NCI-H748 treated with DMSO at 0.1 percent for 48 hours (cell line): ENCODE results near the gene ADGRF5.

Experiments used
- DNase-seq: peaks from one replicate; lab custom pipeline; 2025; lab: John Stamatoyannopoulos, UW

The ADGRF5 gene

GRCh38 chr6:46921731-46922130 lies at the start of gene ADGRF5:
ADGRF5 (minus strand) TSS chr6:46921938; CDS start chr6:46906762, 15,176 bp downstream.
- DNase-seq, result no peak

- no peak for DNase-seq
These were observed 47.5 kb upstream of the ADGRF5 start for GRCh38 chr6:46969206-46969605.

DNA sequence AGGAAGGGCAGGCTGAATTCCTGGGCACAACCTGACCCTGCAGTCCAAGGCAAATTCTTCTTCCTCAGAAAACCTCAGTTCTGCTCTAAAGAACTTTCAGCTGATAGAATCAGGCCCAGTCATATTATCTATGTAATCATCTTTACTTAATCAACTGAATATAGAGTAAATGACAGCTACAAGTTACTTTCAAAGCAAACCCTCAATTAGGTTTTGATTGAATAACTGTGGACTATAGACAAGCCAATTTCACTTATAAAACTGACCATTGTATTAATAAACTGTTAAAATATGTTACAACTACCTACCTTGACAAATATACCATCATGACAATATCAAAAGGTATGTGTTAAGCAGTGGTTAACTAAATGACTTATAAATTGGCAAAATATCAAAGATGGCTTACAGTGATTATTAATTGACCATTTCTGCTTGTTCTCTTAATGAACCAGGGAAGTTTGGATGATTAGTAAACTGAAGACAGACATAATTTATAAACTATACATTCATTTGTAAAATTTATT lies 46.1 kb upstream of the ADGRF5 start:
- no peak for DNase-seq

GRCh38 chr6:46964716-46965519 lies 43.2 kb upstream of the ADGRF5 start:
- no peak for DNase-seq

GRCh38 chr6:46963626-46964025 lies 41.9 kb upstream of the ADGRF5 start:
- no peak for DNase-seq

GRCh38 chr6:46963039-46963438 lies 41.3 kb upstream of the ADGRF5 start:
- DNase-seq, result no peak

- no peak for DNase-seq
These were observed 40.0 kb upstream of the ADGRF5 start for GRCh38 chr6:46961711-46962110.

- DNase-seq, result no peak
These were observed 39.5 kb upstream of the ADGRF5 start for GRCh38 chr6:46961232-46961631.

GRCh38 chr6:46959419-46959818 lies 37.7 kb upstream of the ADGRF5 start:
- no peak for DNase-seq

DNA sequence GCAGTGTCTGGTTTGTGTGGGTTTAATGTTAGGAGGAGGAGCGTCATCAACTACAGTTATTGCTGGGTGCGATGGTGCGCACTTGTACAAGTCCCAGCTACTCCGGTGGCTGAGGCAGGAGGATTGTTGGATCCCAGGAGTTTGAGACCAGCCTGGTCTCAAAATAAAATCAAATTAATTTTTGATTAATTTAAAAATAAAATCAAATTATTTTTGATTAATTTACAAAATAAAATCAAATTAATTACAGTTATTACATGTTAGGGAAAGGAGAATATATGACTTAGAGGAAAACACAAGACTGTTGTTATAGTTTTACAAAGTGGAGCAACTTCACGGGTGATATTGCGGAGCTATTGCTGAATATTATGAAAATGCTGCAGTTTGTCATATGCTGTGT lies 34.7 kb upstream of the ADGRF5 start:
- DNase-seq, result no peak

DNA sequence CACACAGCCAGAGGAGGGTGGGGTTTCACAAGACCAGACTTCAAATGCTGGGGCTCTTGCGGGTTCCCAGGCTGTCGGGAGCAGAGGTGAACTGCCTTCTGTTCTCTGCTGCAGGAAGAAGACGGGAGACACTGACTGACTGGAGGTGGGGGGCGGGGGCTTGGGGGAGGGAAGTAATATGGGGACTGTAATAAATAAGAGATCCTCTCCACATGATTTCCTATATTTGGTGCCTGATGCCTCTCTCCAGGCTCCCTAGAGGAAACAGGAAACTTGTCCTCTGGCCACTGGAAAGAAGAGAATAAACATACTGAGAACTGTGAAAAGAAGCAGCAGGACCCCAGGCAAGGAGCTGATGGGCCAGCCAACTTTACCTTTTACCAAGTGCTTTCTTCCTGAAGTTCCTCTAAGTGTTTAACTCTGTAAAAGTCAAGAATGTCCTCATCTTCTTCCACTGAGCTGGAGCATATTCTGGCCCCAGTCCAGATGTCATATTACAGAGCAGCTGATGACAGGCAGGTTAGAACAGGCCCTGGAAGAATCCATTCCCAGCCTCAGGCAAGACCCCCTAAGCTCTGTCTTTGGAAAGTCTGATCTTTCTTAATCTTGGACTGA lies 33.2 kb upstream of the ADGRF5 start:
- no peak for DNase-seq

- DNase-seq, result no peak
These were observed 32.2 kb upstream of the ADGRF5 start for GRCh38 chr6:46953921-46954320.

DNA sequence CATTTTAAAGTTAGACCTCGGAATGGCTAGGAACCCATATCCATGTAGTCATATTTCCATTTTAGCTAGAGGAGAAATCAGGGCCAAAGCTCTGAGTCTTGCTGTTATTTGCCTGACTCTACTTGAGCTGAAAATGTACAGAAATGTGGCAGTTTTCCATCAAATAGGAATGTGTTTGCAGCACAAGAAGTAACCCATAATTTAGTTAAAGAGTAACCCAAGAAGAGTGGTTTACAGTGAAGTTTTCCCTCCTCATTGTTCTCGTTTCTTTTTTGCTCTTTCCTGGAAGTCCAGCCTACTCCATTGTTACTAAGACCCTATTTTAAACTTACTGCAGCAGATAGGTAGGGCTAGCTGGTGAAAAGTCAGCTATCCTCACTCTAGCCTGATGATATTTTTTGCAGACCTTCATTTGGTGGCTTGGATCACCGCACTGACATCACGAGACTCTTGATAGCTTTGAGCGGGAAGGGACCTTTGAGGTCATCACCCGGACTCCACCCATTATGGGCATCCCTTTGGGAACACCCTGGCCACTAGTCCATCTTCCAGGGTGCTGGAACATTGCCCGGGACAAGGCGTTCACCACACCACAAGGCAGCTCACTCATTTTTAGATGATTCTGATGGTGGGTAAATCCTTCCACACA lies 28.0 kb upstream of the ADGRF5 start:
- DNase-seq, result no peak

DNA sequence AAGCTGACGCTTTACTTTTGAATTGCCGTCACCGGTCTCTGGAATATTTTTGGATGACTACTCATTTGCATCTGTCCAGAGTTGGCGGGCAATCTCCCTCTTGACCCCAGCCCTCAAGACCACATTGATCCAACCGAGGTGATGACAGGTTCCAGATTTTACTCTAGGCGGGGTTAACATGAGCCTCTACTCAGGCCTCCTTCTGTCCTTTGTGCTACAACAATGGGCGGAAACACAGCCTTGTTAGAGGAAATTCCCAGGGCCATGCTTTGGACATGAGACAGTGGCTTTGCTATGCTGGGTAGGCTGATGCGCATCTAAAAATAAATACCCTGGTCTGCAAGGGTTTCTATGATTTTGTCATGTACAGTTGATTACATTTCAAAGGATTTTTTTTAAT lies 27.0 kb upstream of the ADGRF5 start:
- no peak for DNase-seq

DNA sequence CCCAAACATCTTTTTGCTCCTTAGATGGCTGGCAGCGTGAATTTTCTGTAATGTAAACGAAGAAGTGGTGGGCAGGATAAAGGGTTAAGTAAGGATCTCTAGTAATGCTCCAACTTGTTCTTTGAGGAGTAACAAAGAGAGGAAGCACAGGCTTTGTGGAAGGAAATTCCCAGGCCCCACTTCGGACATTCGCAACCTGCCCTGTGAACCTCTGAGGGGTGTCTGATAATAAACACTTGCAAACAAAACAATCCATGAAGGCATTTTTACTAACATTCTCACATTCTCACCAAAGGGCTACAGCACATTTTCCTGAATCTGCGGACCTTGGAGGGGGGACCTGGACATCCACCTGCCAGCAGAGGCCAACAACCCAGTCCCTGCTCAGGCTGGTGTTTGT lies 25.8 kb upstream of the ADGRF5 start:
- no peak for DNase-seq

- peak; percentile 11 for DNase-seq
These were observed 18.9 kb upstream of the ADGRF5 start for GRCh38 chr6:46940433-46941226.

DNA sequence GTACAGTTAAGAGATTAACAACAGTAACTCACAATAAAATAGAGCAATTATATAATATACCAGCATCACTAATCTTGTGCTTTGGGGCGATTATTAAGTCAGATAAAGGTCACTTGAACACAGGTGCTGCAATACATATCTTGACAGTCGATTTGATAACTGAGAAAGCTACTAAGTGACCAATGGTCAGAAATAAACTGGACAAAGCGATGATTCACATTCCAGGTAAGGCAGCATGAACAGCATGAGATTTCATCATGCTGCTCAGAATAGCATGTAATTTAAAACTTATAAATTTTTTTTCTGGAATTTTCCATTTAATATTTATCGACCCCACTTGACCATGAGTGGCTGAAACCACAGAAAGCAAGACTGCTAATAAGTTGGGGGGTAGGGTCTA lies 15.9 kb upstream of the ADGRF5 start:
- no peak for DNase-seq

- DNase-seq, result no peak
These were observed 13.9 kb upstream of the ADGRF5 start for GRCh38 chr6:46935687-46936086.

GRCh38 chr6:46933751-46934150 lies 12.0 kb upstream of the ADGRF5 start:
- no peak for DNase-seq

DNA sequence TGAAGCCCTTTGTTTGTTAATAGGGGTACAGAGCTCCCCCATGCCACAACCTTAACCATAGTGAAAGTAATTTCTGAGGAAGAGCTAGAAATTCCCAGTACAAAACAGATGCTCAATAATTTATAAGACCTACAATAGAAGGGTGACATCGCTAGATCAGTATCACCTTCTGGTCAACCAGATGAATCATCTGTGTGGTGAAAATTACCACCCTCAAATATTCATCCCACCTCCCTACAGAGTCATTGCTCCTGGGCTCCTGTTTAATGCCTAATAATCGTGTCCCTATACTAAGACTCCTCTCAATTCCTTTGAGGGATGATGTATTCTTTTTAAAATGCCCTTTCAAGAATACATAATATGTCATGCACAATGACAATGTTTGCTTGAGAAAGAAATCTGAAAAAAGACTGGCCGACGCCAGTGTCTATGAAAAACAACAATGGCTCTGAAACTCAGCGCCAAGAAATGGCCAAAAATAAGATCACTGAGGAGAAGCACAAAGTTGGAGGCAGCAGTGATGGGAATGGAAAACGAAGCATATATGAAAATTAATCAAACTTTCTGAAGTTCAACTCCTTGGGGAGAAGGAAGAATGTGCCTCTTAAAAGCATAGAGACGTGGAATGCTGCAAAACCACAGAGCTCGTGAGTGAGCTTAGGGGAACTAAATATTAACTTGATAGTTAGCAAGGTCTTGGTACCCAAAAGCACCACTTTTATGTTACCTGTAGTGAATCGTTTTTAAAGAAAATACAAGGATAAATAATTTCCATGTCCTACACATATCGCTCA lies 11.0 kb upstream of the ADGRF5 start:
- no peak for DNase-seq

DNA sequence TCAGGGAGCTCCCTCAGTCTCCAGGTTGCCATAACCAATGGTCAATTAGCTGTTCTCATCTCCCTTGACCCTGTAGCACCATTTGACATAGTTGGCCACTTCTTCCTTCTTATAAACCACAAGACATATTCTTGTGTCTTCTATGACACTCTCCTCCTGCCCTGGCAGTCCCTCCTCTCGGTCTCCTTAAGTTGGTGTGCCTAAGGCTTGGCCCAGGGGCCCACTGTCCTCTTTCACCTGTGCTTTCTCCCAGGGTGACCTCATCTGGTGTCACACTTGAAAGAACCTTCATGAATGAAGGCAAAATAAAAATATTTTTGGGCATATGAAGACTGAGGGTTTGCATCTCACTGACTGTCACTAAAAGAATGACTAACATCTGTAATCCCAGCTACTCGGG lies 9.7 kb upstream of the ADGRF5 start:
- no peak for DNase-seq
